Left lung (tissue), 10 donors: Measurements from ENCODE around the gene LRMDA. TPM values are rescaled to one million over a fixed set of nuclear protein-coding genes. Genes with fewer than 3 reads are reported as not detected.

Experiments used
- ATAC-seq: fragments of 200-7000 bp; cut with Tn5 transposase; one replicate; pipeline ENCODE4 v1.9.1; 2020; ENCODE audit warnings: moderate library complexity
- DNase-seq, 4 donors: peaks; one replicate each; pipeline ENCODE4 v3.0.0-alpha.2; 2013 to 2020
- H3K27ac ChIP-seq, 2 donors: fragments of 200-600 bp; sonication (generic) in 1 of 2; one replicate each; pipeline versions ENCODE4 v1.5.0 to v1.8.0; 2020 to 2021
- H3K27me3 ChIP-seq, 2 donors: fragments of 200-600 bp; sonication (generic) in 1 of 2; one replicate each; pipeline versions ENCODE4 v1.5.0 to v1.8.0; 2020 to 2021
- H3K36me3 ChIP-seq, 2 donors: fragments of 200-600 bp; sonication (generic) in 1 of 2; one replicate each; pipeline versions ENCODE4 v1.5.0 to v1.8.0; 2020 to 2021
- H3K4me1 ChIP-seq, 2 donors: fragments of 200-600 bp; one replicate each; pipeline ENCODE4 v1.8.0; 2021
- H3K4me3 ChIP-seq, 2 donors: fragments of 200-600 bp; sonication (generic) in 1 of 2; one replicate each; pipeline versions ENCODE4 v1.5.0 to v1.8.0; 2020 to 2021; ENCODE audit warnings: mild to moderate bottlenecking in 1 of 2
- H3K9me3 ChIP-seq, 2 donors: fragments of 200-600 bp; sonication (generic) in 1 of 2; one replicate each; pipeline versions ENCODE4 v1.5.0 to v1.8.0; 2020 to 2021
- intact Hi-C, 2 donors: fragments of 100-400 bp; cut with DNase I; formaldehyde crosslinking; loops; one replicate each; pipeline versions ENCODE4 v1.11.2 to v1.14.2; 2022
- polyA plus RNA-seq, 6 donors: library from polyadenylated mRNA; unstranded; fragments of 120-200 nt; gene quantifications; one replicate each; pipeline ENCODE4 v1.2.1, GENCODE V29; 2013; ENCODE audit not compliant: insufficient read length in 6 of 6
- total RNA-seq, 2 donors: library from RNA; stranded (reverse); fragmentation: NEBNext Ultra II Directional; extraction: Animal tissue kit (Norgen Biotek cat#: 25700); gene quantifications; one replicate each; pipeline ENCODE4 v1.2.1, GENCODE V29; 2021
- TF ChIP-seq, protein P1 (sequence below), 2 donors: fragments of 200-600 bp; sonication (generic) in 1 of 2; IDR thresholded peaks; one replicate each; pipeline versions ENCODE4 v1.5.0 to v1.8.0; 2021; ENCODE audit warnings: antibody characterized with exemption in 2 of 2
- donor health status: DM: no; HTN: yes; CAD: no.
- donor health status: DM: no; HTN: no; CAD: no.

The LRMDA gene
- total and polyA plus RNA-seq, 8 donors, result 13.9 to 23.6 (median 18.7) TPM

DNA sequence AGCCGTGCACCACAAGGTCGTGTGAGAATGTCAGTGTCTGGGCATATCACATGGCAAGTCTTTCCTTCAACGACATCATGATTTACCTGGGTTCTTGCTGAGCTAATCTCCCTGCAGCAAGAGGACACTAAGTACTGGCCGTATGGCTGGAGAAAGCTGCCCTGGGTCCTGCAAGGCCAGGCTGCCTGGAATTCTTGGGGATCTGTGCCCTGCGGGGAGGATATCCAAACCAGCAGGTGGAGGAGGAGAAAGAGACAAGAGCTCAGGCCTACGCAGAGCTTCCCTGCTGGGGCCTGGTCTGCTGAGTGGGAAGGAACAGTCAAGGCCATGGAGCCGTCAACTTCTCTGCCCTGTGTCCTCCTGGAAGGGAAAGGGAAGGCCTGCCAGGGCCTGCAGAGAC, 552.6 kb downstream of the LRMDA start:
- DNase-seq (no peak), ATAC-seq (no peak)
- Histone ChIP-seq H3K4me3 (no peak overlapping the region), H3K4me1 (peaks cover 0 to 3% of the 10 kb centered on the region in 2 donors), H3K9me3 (no peaks in the 10 kb centered on the region), H3K27me3 (no peaks in the 10 kb centered on the region), H3K27ac (no peak overlapping the region), H3K36me3 (no peaks in the 10 kb centered on the region)
- TF ChIP-seq, protein P1, sequence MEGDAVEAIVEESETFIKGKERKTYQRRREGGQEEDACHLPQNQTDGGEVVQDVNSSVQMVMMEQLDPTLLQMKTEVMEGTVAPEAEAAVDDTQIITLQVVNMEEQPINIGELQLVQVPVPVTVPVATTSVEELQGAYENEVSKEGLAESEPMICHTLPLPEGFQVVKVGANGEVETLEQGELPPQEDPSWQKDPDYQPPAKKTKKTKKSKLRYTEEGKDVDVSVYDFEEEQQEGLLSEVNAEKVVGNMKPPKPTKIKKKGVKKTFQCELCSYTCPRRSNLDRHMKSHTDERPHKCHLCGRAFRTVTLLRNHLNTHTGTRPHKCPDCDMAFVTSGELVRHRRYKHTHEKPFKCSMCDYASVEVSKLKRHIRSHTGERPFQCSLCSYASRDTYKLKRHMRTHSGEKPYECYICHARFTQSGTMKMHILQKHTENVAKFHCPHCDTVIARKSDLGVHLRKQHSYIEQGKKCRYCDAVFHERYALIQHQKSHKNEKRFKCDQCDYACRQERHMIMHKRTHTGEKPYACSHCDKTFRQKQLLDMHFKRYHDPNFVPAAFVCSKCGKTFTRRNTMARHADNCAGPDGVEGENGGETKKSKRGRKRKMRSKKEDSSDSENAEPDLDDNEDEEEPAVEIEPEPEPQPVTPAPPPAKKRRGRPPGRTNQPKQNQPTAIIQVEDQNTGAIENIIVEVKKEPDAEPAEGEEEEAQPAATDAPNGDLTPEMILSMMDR (IDR thresholded peaks at IDR 0.05), result no peak
- intact Hi-C loops, result no loop called here

DNA sequence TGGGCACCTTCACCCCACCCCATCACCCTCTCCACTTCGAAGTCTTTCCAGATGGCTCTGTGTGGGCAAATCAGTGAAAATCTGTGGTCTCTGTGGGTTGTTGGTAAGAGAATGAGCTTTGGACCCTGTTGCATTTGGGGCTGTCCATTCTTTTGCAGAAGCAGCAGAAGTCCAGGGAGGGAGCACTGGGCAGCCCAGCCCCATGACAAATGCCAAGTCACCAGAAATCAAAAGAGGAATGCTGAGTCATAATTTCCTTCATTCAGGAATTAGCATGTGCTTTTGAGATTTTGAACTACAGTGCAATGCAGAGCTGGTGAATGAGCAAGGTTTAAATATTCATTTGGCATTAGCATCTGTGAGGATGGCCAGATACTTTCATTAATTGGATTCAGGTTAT, 556.2 kb downstream of the LRMDA start:
- no peak overlapping the region for H3K27ac ChIP-seq
- TF ChIP-seq, protein P1 (IDR thresholded peaks at IDR 0.05), result no peak
- no peak overlapping the region for H3K4me3 ChIP-seq
- no peaks in the 10 kb centered on the region for H3K27me3 ChIP-seq
- ATAC-seq, result no peak
- no peaks in the 10 kb centered on the region for H3K36me3 ChIP-seq
- intact Hi-C loops, result no loop called here
- no peaks in the 10 kb centered on the region for H3K9me3 ChIP-seq
- no peak for DNase-seq
- H3K4me1 ChIP-seq, result no peaks in the 10 kb centered on the region

DNA sequence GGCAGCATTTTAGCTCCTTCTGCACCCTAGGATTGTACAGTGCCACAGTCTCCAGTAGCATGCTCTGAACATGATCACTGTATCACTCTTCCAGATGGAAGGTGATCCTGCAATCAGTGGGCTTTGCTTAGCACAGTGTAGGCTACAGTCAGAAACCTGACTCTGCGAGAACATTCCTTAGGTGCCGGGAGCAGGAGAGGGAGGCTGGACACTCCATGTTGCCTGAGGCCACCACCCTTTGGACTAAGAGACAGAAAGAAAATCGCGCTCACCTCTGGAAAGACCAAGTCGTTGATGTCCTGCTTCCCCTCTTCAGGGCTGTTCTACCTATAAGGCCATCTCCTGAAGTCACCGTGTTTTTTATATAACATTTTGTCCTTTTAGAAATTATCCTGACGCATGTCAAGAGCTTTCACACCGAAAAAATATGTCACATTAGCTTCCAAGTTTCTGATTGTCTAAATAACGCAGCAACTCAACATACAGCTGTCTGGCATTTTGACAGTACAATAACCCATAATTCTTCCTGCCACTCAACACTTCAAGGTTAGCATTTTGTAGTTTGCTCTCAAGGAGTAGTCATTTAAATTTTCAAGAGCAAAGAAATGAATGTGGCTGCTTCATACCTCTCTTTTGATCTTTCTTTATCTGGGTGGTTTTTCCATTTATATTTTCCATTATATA, 563.1 kb downstream of the LRMDA start:
- TF ChIP-seq, protein P1 (IDR thresholded peaks at IDR 0.05), result no peak
- no peak for ATAC-seq

DNA sequence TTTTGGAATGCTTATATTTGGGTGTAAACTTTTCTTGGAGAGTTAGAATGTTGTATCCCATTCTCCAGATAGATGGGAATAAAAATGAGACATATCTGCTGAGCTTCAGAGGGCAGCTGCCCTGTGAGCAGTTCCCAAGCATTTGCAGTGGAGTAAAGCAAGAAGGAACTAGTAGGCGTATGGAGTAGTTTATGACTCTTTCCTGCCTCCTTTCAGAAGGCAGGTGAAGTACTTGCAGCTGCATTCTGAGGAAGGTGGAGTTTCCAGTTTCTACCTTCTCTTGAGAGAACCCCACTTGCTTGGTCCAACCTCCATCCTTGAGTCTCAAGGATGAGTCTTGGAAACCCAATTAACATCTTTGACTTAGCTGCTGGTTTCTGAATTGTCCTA, 563.6 kb downstream of the LRMDA start:
- ATAC-seq, result no peak
- Histone ChIP-seq H3K4me1 (no peaks in the 10 kb centered on the region), H3K4me3 (no peak overlapping the region), H3K9me3 (no peaks in the 10 kb centered on the region), H3K27me3 (no peaks in the 10 kb centered on the region), H3K27ac (no peak overlapping the region), H3K36me3 (no peaks in the 10 kb centered on the region)
- no peak for DNase-seq
- TF ChIP-seq, protein P1 (IDR thresholded peaks at IDR 0.05), result no peak
- intact Hi-C loops, result no loop called here

More for the DNA sequence above, 563.1 kb downstream of the LRMDA start:
- Histone ChIP-seq H3K27ac (no peak overlapping the region), H3K27me3 (no peaks in the 10 kb centered on the region), H3K36me3 (no peaks in the 10 kb centered on the region), H3K4me3 (no peak overlapping the region), H3K9me3 (no peaks in the 10 kb centered on the region), H3K4me1 (no peaks in the 10 kb centered on the region)
- DNase-seq, result no peak
- intact Hi-C loops, result no loop called here

DNA sequence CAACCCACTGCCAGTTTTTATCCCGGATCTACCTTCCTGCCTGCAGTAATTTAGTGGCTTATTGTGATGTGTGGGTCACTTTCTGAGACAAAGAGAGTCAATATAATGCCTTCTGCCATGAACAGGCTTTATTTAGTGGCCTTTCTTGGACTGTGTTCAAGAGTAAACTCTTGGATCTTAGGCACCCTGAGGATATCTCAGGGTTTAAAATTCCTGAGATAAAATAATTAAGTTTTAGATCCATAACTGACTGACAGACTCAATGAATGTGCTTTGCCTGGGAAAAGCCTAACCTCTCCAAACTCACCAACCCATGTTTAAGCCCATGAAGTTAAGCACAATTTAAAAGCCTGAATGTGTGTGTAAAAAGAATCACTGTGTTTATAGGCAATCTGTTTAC, 564.3 kb downstream of the LRMDA start:
- Histone ChIP-seq H3K36me3 (no peaks in the 10 kb centered on the region), H3K9me3 (no peaks in the 10 kb centered on the region), H3K27me3 (no peaks in the 10 kb centered on the region), H3K27ac (no peak overlapping the region), H3K4me3 (no peak overlapping the region), H3K4me1 (no peaks in the 10 kb centered on the region)
- DNase-seq (no peak), ATAC-seq (no peak)
- intact Hi-C loops, result no loop called here
- TF ChIP-seq, protein P1 (IDR thresholded peaks at IDR 0.05), result no peak
